WTC11 (cell line): ENCODE measurements around the gene KDM4B.

Experiments used
- ATF2 ChIP-seq: sonication (generic); formaldehyde crosslinking; IDR thresholded peaks from 2 replicates; pipeline ENCODE4 v1.8.1; 2022; ENCODE audit warnings: low read depth, missing genetic modification reagents, borderline replicate concordance
- ATF3 ChIP-seq: sonication (generic); formaldehyde crosslinking; conservative IDR thresholded peaks from 2 replicates; pipeline ENCODE4 v1.8.1; 2022; ENCODE audit warnings: mild to moderate bottlenecking, missing genetic modification reagents
- CTCF ChIP-seq: fragments of 200-600 bp; IDR thresholded peaks from 2 replicates; pipeline ENCODE4 v1.8.0; 2022; ENCODE audit warnings: antibody characterized with exemption
- E2F1 ChIP-seq: sonication (generic); formaldehyde crosslinking; IDR thresholded peaks from 2 replicates; pipeline ENCODE4 v1.8.0; 2022; ENCODE audit warnings: mild to moderate bottlenecking, missing genetic modification reagents
- FOXP4 ChIP-seq: sonication (generic); formaldehyde crosslinking; IDR thresholded peaks from 2 replicates; pipeline ENCODE4 v1.8.0; 2022; ENCODE audit warnings: mild to moderate bottlenecking, missing genetic modification reagents
- HMGXB4 ChIP-seq: sonication (generic); formaldehyde crosslinking; IDR thresholded peaks from 2 replicates; pipeline ENCODE4 v1.8.1; 2023; ENCODE audit warnings: mild to moderate bottlenecking, moderate library complexity, missing genetic modification reagents
- IRF1 ChIP-seq: sonication (generic); formaldehyde crosslinking; IDR thresholded peaks from 2 replicates; pipeline ENCODE4 v1.8.0; 2023; ENCODE audit warnings: missing genetic modification reagents
- RELA ChIP-seq: sonication (generic); formaldehyde crosslinking; IDR thresholded peaks from 2 replicates; pipeline ENCODE4 v1.8.1; 2022; ENCODE audit warnings: missing genetic modification reagents, mild to moderate bottlenecking, borderline replicate concordance
- TEAD4 ChIP-seq: sonication (generic); formaldehyde crosslinking; IDR thresholded peaks from 2 replicates; pipeline ENCODE4 v1.8.0; 2022; ENCODE audit warnings: mild to moderate bottlenecking, missing genetic modification reagents
- ZNF138 ChIP-seq: sonication (generic); formaldehyde crosslinking; conservative IDR thresholded peaks from 2 replicates; pipeline ENCODE4 v1.8.1; 2022; ENCODE audit warnings: mild to moderate bottlenecking, moderate library complexity, missing genetic modification reagents
- ZNF317 ChIP-seq: sonication (generic); formaldehyde crosslinking; IDR thresholded peaks from 2 replicates; pipeline ENCODE4 v1.8.1; 2023; ENCODE audit warnings: low read depth, mild to moderate bottlenecking, moderate library complexity, missing genetic modification reagents, borderline replicate concordance
- ZNF416 ChIP-seq: fragments of 250-450 bp; sonication (Bioruptor Pico); IDR thresholded peaks from 2 replicates; pipeline ENCODE4 v1.9.0; 2021; ENCODE audit warnings: mild to moderate bottlenecking, inconsistent platforms
- ZNF423 ChIP-seq: fragments of 250-450 bp; sonication (Bioruptor Pico); IDR thresholded peaks from 2 replicates; pipeline ENCODE4 v2.1.2; 2022; ENCODE audit warnings: mild to moderate bottlenecking, moderate library complexity

- TF ChIP-seq E2F1 (CRISPR knock-in tag): no peak
- no peak for TF ChIP-seq ZNF416 (CRISPR knock-in tag)
- TF ChIP-seq CTCF: no peak
- TF ChIP-seq ATF2: no peak
- no peak for TF ChIP-seq TEAD4
- TF ChIP-seq ZNF423: no peak
- no peak for TF ChIP-seq HMGXB4 (CRISPR knock-in tag)
- no peak for TF ChIP-seq ZNF317
- no peak for TF ChIP-seq ZNF138
- TF ChIP-seq RELA: no peak
- no peak for TF ChIP-seq IRF1 (CRISPR knock-in tag)
- no peak for TF ChIP-seq FOXP4
- no peak for TF ChIP-seq ATF3 (CRISPR knock-in tag)
These were observed 133.6 kb downstream of the KDM4B start for GRCh38 chr19:5102520-5102919.
